Ovary (tissue), 3 donors: ENCODE results near the gene CPNE4.

Experiments
- EP300 ChIP-seq: sonication (generic); formaldehyde crosslinking; IDR thresholded peaks from one replicate; pipeline ENCODE4 v1.6.1; 2017; ENCODE audit warnings: antibody characterized with exemption
- POLR2A ChIP-seq: fragments of 450-650 bp; IDR thresholded peaks from one replicate; pipeline ENCODE4 v1.6.1; 2017; ENCODE audit warnings: antibody characterized with exemption, mild to moderate bottlenecking, moderate library complexity
- TF ChIP-seq, protein P1 (sequence below), 3 donors: fragments of 450-650 bp in 2 of 3; fragments of 200-600 bp in 1 of 3; IDR thresholded peaks; one replicate each; pipeline versions ENCODE4 v1.5.1 to v1.8.0; 2016 to 2022; ENCODE audit warnings: antibody characterized with exemption in 3 of 3, mild to moderate bottlenecking in 1 of 3
- donor health status: DM: no; HTN: no; CAD: no.

DNA sequence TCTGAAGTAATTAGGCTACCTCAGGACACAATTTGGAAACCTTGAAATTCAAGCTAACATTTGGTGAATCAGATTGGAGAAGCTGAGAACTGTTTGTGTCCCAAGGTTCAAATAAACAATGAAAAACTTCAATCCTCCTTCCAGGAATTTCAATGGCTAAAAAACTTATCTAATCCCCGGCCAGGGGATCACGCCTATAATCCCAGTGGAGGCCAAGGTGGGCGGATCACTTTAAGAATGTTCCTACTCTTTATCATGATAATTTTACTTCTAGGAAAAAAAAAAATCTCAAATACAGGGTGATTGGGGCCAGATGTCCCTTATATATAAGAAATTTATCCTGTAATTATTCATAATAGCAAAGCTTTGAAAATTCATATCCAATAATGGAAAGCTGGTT is 139.0 kb downstream of the CPNE4 start:
- TF ChIP-seq, protein P1, sequence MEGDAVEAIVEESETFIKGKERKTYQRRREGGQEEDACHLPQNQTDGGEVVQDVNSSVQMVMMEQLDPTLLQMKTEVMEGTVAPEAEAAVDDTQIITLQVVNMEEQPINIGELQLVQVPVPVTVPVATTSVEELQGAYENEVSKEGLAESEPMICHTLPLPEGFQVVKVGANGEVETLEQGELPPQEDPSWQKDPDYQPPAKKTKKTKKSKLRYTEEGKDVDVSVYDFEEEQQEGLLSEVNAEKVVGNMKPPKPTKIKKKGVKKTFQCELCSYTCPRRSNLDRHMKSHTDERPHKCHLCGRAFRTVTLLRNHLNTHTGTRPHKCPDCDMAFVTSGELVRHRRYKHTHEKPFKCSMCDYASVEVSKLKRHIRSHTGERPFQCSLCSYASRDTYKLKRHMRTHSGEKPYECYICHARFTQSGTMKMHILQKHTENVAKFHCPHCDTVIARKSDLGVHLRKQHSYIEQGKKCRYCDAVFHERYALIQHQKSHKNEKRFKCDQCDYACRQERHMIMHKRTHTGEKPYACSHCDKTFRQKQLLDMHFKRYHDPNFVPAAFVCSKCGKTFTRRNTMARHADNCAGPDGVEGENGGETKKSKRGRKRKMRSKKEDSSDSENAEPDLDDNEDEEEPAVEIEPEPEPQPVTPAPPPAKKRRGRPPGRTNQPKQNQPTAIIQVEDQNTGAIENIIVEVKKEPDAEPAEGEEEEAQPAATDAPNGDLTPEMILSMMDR (IDR thresholded peaks at IDR 0.05) = no peak
- TF ChIP-seq POLR2A = no peak
- no peak for TF ChIP-seq EP300
